HFF-Myc (cell line): Measurements from ENCODE around the gene CCR7.
"Not testable (repeated sequence)": the region's sequence is repeated elsewhere in the genome, so short reads cannot be mapped to it uniquely, and the experiment has no call there.

ENCODE experiments used
- DNase-seq: peaks from one replicate; pipeline ENCODE4 v3.0.0-alpha.2; 2011; ENCODE audit warnings: low read depth; ENCODE audit errors: extremely low read depth
- H3K4me3 ChIP-seq: replicated peaks from 2 replicates; pipeline ENCODE4 v1.5.1; 2011; ENCODE audit warnings: low read depth, mild to moderate bottlenecking, control low read depth, low read length
- TF ChIP-seq, protein P1 (sequence below): IDR thresholded peaks from 2 replicates; pipeline ENCODE4 v1.5.1; 2012; ENCODE audit warnings: mild to moderate bottlenecking, low read depth, low read length, control low read depth; ENCODE audit errors: missing control alignments

The CCR7 gene

DNA sequence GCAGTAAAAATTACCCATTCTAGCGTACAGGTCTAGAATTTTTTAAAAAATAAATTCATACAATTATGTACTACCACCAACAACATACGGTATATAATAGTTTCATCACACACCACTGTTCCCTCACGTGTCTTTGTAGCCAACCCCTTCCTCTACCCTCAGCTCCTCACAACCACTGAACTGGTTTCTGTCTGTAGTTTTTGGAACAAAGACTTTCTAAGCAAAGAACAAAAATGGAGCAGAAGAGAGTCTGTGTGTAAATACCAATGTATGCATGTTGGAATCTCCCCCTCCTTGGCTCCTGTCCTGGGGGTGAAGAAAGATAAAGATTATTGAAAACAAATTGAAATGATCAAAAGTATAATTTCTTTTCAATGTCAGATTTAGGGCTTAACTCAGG, 31.9 kb upstream of the CCR7 start:
- DNase-seq: no peak
- H3K4me3 ChIP-seq: no peak overlapping the region
- TF ChIP-seq, protein P1, sequence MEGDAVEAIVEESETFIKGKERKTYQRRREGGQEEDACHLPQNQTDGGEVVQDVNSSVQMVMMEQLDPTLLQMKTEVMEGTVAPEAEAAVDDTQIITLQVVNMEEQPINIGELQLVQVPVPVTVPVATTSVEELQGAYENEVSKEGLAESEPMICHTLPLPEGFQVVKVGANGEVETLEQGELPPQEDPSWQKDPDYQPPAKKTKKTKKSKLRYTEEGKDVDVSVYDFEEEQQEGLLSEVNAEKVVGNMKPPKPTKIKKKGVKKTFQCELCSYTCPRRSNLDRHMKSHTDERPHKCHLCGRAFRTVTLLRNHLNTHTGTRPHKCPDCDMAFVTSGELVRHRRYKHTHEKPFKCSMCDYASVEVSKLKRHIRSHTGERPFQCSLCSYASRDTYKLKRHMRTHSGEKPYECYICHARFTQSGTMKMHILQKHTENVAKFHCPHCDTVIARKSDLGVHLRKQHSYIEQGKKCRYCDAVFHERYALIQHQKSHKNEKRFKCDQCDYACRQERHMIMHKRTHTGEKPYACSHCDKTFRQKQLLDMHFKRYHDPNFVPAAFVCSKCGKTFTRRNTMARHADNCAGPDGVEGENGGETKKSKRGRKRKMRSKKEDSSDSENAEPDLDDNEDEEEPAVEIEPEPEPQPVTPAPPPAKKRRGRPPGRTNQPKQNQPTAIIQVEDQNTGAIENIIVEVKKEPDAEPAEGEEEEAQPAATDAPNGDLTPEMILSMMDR: no peak

DNA sequence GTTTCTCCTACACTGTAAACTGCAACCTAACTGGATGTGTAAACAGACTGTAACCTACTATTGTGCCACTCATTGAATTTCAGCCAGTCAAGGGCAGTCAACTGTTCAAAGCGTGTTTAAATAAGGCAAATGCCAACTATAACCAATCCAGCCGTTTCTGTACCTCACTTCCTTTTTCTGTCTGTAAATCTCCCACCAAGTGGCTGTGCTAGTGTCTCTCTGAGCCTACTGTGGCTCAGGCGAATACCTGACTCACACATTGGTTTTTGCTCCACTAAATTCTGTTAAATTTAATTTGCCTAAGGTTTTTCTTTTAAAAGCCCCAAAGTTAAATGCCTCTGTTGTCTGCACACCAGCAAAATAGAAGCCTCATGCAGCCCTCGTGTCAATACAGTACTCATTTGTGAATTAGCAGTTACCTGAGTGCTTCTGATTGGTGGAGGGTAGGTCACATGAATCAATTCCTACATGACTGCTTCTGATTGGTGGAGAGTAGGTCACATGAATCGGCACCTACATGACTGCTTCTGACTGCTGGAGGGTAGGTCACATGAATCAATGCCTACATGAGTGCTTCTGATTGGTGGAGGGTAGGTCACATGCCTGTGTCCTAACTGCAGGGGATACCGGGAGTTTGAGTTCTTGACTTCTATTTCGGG, 31.1 kb upstream of the CCR7 start:
- TF ChIP-seq, protein P1: no peak
- DNase-seq: peak; percentile 9

DNA sequence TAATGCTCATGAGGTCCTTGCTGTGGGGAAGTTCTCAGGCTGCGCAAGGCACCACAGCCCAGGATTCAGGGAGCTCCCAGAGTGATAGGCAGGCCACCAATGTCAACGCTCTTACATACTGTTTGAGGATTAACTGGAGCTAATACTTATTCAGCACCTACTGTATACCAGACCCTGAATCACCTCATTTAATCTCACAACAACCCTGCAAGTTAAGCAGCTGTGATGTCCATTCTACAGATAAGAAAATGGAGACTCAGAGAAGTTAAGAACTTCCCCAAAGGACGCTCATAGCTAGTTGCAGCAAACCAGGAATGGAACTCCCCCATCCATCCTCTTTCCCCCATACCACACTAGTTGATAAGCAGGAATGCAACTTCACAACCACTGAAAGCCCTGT, 25.5 kb upstream of the CCR7 start:
- DNase-seq: no peak
- TF ChIP-seq, protein P1: no peak
- H3K4me3 ChIP-seq: no peak overlapping the region

More for the DNA sequence above, 31.1 kb upstream of the CCR7 start:
- no peak overlapping the region for H3K4me3 ChIP-seq

DNA sequence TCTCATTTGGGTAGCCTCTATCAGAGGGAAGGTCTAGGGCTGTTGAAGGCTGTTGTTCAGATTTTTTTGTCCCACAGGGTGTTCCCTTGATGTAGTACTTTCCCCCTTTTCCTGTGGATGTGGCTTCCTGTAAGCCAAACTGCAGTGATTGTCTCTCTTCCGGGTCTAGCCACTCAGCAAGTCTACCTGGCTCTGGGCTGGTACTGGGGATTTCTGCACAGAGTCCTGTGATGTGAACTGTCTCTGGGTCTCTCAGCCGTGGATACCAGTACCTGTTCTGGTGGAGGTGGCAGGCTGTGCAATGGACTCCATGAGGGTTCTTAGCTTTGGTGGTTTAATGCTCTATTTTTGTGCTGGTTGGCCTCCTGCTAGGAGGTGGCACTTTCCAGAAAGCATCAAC, 23.3 kb upstream of the CCR7 start:
- TF ChIP-seq, protein P1: no peak
- H3K4me3 ChIP-seq: no peak overlapping the region
- DNase-seq: no peak

DNA sequence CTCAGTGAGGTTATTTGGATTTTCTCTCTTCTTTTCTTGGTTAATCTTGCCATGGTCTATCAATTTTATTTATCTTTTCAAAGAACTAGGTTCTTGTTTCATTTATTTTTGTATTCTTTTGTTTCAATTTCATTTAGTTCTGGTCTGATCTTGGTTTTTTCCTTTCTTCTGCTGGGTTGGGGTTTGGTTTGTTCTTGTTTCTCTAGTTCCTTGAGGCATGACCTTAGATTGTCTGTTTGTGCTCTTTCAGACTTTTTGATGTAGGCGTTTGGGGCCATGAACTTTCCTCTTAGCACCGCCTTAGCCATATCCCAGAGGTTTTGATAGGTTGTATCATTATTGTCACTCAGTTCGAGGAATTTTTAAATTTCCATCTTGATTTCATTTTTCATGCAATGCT, 21.0 kb upstream of the CCR7 start:
- not testable (repeated sequence) for H3K4me3 ChIP-seq

DNA sequence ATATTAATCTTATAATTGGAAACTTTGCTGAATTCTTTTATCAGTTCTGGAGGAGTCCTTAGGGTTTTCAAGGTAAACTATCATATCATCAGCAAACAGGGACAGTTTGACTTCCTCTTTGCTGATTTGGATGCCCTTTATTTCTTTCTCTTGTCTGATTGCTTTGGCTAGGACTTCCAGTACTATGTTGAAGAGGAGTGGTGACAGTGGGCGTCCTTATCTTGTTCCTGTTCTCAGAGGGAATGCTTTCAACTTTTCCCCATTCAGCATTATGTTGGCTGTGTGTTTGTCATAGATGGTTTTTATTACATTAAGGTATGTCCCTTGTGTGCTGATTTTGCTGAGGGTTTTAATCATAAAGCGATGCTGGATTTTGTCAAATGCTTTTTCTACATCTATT, 19.7 kb upstream of the CCR7 start:
- H3K4me3 ChIP-seq, DNase-seq: not testable (repeated sequence)

More for the DNA sequence above, 21.0 kb upstream of the CCR7 start:
- not testable (repeated sequence) for DNase-seq

DNA sequence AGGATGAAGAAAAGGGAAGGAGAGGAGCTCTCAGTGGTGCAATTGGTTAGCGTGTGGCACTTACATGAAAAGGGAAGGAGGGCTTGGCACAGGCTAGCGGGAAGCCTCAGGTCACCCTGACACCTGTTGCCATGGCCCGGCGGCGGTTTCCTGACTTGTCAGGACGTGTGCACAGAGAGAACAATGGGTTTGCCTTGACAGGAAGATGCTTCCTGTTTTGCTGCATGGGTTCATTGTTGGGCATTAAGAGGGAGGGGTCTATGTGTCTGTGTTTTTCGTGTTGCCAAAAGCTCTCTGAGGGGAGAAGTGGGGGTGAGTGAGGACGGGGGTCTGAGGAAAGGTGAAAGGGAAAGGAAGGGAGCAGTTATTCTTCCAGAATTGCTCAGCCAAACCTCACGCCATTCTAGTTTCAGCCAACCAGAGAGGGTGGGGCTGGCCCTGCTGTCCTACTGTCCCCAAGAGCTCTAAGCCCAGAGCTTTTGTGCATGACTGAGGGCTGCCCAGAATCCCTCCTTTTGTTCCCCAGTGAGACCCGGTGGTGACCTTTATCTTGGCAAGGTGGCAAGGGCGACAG, 17.1 kb upstream of the CCR7 start:
- TF ChIP-seq, protein P1: no peak
- H3K4me3 ChIP-seq: no peak overlapping the region
- no peak for DNase-seq

DNA sequence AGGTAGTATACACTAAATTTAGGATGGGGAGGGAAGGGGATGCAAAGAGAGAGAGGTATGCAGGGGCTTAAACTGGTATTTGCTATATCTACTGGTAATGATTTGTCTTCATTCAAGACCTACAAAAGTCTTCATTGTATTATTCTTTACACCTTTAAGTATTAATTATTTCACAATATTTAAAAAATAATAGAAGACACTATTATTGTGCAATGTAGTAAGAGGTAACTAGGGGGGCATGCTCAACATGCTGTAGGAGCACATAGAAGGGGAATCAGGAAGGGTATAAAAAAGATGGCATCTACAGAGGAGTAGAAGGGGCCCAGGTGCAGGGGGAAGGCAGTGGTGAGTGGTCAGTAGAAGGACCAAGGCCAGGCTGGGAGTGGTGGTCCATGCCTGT, 14.9 kb upstream of the CCR7 start:
- no peak for DNase-seq
- TF ChIP-seq, protein P1: no peak
- H3K4me3 ChIP-seq: no peak overlapping the region
